Gastroesophageal sphincter (tissue), 4 donors: Measurements from ENCODE around the gene CD96. TPM values are rescaled to one million over a fixed set of nuclear protein-coding genes. Genes with fewer than 3 reads are reported as not detected.

ENCODE experiments used
- ATAC-seq: fragments of 150-250 bp; one replicate; pipeline ENCODE4 v1.9.1; 2016; ENCODE audit warnings: mild to moderate bottlenecking, moderate library complexity
- H3K27ac ChIP-seq, 4 donors: fragments of 200-600 bp; sonication (generic) in 3 of 4; 1 replicate in 3 of 4; 2 replicates in 1 of 4; pipeline ENCODE4 v1.5.1; 2016 to 2019
- H3K27me3 ChIP-seq: fragments of 200-600 bp; sonication (generic); one replicate; pipeline ENCODE4 v1.5.1; 2019
- H3K36me3 ChIP-seq, 2 donors: fragments of 200-600 bp; sonication (generic); one replicate each; pipeline ENCODE4 v1.5.1; 2019; ENCODE audit warnings: control low read depth in 1 of 2
- H3K4me1 ChIP-seq, 3 donors: fragments of 200-600 bp; sonication (generic); 1 replicate in 2 of 3; 2 replicates in 1 of 3; pipeline ENCODE4 v1.5.1; 2016 to 2019; ENCODE audit warnings: control low read depth in 2 of 3
- H3K4me3 ChIP-seq, 2 donors: fragments of 200-600 bp; sonication (generic); one replicate each; pipeline ENCODE4 v1.5.1; 2019; ENCODE audit warnings: mild to moderate bottlenecking in 1 of 2, moderate library complexity in 1 of 2
- H3K9me3 ChIP-seq, 3 donors: fragments of 200-600 bp; sonication (generic); one replicate each; pipeline ENCODE4 v1.5.1; 2017 to 2019; ENCODE audit warnings: control low read depth in 2 of 3
- EP300 ChIP-seq: sonication (generic); formaldehyde crosslinking; IDR thresholded peaks from one replicate; pipeline ENCODE4 v1.6.1; 2017; ENCODE audit warnings: antibody characterized with exemption, mild to moderate bottlenecking
- POLR2A ChIP-seq, 2 donors: fragments of 450-650 bp; IDR thresholded peaks; one replicate each; pipeline ENCODE4 v1.6.1; 2017; ENCODE audit warnings: antibody characterized with exemption in 2 of 2, mild to moderate bottlenecking in 2 of 2, moderate library complexity in 1 of 2
- POLR2AphosphoS5 ChIP-seq: sonication (generic); formaldehyde crosslinking; IDR thresholded peaks from one replicate; pipeline ENCODE4 v1.6.1; 2017; ENCODE audit warnings: antibody characterized with exemption
- WGBS, 2 donors: methylation state at CpG; one replicate each; pipeline ENCODE4 v1.1.5; 2018; ENCODE audit warnings: low coverage in 1 of 2; 5-methylcytosine and 5-hydroxymethylcytosine counted together
- total RNA-seq, 4 donors: library from RNA; depleted of rRNA; stranded (reverse); fragments of >200 nt; gene quantifications; one replicate each; pipeline ENCODE4 v1.1.0, GENCODE V29; 2016
- TF ChIP-seq, protein P1 (sequence below), 4 experiments: fragments of 200-600 bp in 2 of 4; fragments of 450-650 bp in 2 of 4; sonication (generic) in 1 of 4; IDR thresholded peaks; one replicate each; pipeline ENCODE4 v1.5.1; 2017 to 2019; ENCODE audit warnings: antibody characterized with exemption in 4 of 4, mild to moderate bottlenecking in 2 of 4, moderate library complexity in 2 of 4

CD96 gene
- total RNA-seq, 4 donors from 2014 or later = 0.19 to 1.2 (median 1.0) TPM

DNA sequence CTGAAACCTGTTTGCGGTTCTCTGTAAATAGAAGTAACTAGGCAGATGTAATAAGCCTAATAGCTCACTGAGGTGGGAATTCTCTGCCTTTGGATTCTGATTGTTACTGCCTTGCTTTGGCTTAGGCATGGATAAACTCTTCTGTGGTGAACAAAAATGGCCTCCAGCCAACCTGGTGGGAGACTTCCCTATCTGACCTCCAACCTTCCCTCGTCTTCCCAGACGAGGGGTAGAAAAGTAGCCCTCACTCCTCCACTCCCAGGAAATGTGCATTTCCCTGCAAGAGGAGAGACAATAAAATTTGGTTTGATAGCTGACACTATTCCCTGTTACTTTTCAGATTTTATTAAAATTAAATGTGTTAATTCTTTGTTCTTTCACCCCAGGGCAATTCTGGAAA, 606 bp upstream of the CD96 start:
- H3K4me3 ChIP-seq = no peak overlapping the region
- no peak for ATAC-seq
- no peaks in the 10 kb centered on the region for H3K9me3 ChIP-seq
- H3K27ac ChIP-seq = no peak overlapping the region
- TF ChIP-seq POLR2A (IDR thresholded peaks at IDR 0.05) = no peak
- no peak for TF ChIP-seq POLR2AphosphoS5
- TF ChIP-seq, protein P1, sequence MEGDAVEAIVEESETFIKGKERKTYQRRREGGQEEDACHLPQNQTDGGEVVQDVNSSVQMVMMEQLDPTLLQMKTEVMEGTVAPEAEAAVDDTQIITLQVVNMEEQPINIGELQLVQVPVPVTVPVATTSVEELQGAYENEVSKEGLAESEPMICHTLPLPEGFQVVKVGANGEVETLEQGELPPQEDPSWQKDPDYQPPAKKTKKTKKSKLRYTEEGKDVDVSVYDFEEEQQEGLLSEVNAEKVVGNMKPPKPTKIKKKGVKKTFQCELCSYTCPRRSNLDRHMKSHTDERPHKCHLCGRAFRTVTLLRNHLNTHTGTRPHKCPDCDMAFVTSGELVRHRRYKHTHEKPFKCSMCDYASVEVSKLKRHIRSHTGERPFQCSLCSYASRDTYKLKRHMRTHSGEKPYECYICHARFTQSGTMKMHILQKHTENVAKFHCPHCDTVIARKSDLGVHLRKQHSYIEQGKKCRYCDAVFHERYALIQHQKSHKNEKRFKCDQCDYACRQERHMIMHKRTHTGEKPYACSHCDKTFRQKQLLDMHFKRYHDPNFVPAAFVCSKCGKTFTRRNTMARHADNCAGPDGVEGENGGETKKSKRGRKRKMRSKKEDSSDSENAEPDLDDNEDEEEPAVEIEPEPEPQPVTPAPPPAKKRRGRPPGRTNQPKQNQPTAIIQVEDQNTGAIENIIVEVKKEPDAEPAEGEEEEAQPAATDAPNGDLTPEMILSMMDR (IDR thresholded peaks at IDR 0.05) = no peak
- TF ChIP-seq EP300 = no peak
- H3K4me1 ChIP-seq = no peaks in the 10 kb centered on the region
- WGBS, 2 donors = 54 to 100% methylated on average over 1 to 3 of the region's 3 CpGs
- H3K36me3 ChIP-seq = no peaks in the 10 kb centered on the region
- no peaks in the 10 kb centered on the region for H3K27me3 ChIP-seq

DNA sequence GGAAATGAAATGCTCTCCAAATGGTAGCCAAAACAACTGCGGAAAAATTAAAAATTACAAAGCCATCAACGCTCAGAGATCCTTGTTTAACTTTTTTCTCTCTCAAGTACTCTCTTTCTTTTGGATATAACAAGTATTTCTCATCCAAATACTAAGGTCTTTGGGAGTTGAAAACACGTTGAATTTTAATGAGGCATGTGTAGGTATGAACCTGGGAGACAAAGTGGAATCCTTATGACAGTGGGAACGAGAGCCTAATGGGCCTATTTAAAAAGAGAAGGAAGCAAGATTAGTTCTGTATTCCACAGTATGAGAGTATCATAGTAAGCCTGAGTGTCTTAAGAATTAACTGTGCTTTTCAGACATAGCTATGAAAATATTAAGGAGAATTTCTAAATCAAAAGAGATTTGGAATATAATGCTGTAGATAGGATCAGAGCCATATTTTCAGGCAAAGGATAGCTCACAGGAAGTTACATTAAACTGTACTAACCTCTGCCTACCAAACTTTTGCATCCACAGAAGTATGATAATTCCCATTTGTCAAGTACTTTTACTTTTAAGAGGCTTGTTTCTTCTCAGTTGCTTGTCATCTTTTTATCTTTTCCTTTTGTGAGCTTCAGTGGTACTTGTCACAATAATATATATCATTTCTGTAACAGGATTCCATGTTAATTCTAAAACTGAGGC, 759 bp downstream of the CD96 start:
- no peak overlapping the region for H3K4me3 ChIP-seq
- H3K9me3 ChIP-seq = no peaks in the 10 kb centered on the region
- TF ChIP-seq, protein P1 (IDR thresholded peaks at IDR 0.05) = no peak
- no peak for TF ChIP-seq EP300
- TF ChIP-seq POLR2AphosphoS5 = no peak
- TF ChIP-seq POLR2A (IDR thresholded peaks at IDR 0.05) = no peak
- H3K27me3 ChIP-seq = no peaks in the 10 kb centered on the region
- WGBS, 2 donors = 94 to 96% methylated on average over 4 of the region's 4 CpGs
- no peak for ATAC-seq
- no peak overlapping the region for H3K27ac ChIP-seq
- no peaks in the 10 kb centered on the region for H3K36me3 ChIP-seq
- H3K4me1 ChIP-seq = no peaks in the 10 kb centered on the region

DNA sequence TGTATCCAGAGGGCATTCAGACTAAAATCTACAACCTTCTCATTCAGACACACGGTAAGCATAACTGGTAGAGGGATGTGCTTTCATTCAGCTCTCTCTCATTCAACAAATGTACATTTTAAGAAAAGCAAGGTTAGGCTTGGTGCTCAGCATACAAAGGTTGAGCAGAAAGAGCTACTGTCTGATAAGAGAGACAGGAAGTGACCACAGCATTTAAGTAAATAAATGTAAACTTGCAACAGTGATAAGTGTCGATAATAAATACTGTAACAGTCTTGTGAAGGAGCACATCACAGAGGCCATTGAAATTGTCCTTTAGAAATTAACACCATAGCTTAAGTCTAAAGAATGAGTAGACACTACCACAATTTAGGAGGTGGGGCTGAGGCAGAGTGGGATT, 3.4 kb downstream of the CD96 start:
- Histone ChIP-seq H3K27me3 (no peaks in the 10 kb centered on the region), H3K4me3 (no peak overlapping the region), H3K9me3 (no peaks in the 10 kb centered on the region), H3K27ac (no peak overlapping the region), H3K4me1 (no peaks in the 10 kb centered on the region), H3K36me3 (no peaks in the 10 kb centered on the region)
- no peak for ATAC-seq
- WGBS, 2 donors = 56 to 78% methylated on average over 2 of the region's 2 CpGs
- TF ChIP-seq EP300 (no peak), POLR2A (IDR thresholded peaks at IDR 0.05) (no peak), POLR2AphosphoS5 (no peak)
- TF ChIP-seq, protein P1 (IDR thresholded peaks at IDR 0.05) = no peak

DNA sequence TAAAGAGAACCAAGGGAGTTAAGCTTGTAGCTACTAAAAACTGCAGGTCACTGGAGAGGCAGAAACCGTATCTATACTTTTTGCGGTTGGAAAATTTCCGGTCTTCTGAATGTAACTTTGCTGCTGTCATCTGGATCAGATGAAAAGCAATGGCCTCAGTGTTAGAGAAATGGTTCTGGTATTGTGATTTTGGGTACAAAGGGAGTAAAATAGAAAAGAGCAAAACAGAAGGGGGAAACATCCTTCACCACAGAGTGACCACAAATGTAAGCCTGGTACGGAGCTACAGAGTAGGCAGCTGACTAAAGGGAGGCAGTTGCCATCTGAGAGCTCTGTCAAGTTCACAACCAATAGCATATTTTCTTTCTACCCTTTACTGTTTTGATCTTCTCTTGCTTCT, 5.6 kb downstream of the CD96 start:
- Histone ChIP-seq H3K27ac (no peak overlapping the region), H3K4me1 (no peaks in the 10 kb centered on the region), H3K36me3 (no peaks in the 10 kb centered on the region), H3K9me3 (no peaks in the 10 kb centered on the region), H3K4me3 (no peak overlapping the region), H3K27me3 (no peaks in the 10 kb centered on the region)
- WGBS, 2 donors = 72 to 95% methylated on average over 4 of the region's 4 CpGs
- ATAC-seq = no peak
- TF ChIP-seq, protein P1 (IDR thresholded peaks at IDR 0.05) = no peak
- TF ChIP-seq EP300 (no peak), POLR2AphosphoS5 (no peak), POLR2A (IDR thresholded peaks at IDR 0.05) (no peak)

DNA sequence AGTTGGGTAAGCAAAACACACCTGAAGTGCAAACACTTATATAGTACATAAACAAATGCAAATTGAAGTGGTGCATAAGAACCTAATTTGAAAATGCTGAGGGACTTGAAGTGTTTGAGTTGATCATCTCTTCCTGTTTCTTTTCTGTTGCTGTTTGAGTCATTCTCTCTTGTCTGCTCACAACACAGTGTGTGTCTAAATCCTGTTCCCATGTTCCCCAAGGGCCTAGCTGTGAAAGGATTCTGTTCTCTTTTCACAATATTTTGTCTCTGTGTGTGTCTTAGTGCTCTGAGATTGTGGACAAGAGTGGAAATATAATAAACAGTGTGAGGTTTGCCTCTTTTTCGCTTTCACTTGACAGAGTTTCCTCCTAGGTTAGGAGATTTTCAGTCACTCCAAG, 6.1 kb downstream of the CD96 start:
- no peak for ATAC-seq
- WGBS, 2 donors = 75 to 89% methylated on average over 1 of the region's 1 CpG
- H3K27ac ChIP-seq = no peak overlapping the region
- no peak overlapping the region for H3K4me3 ChIP-seq
- no peaks in the 10 kb centered on the region for H3K9me3 ChIP-seq
- TF ChIP-seq, protein P1 (IDR thresholded peaks at IDR 0.05) = no peak
- TF ChIP-seq POLR2AphosphoS5 (no peak), POLR2A (IDR thresholded peaks at IDR 0.05) (no peak), EP300 (no peak)
- H3K36me3 ChIP-seq = no peaks in the 10 kb centered on the region
- no peaks in the 10 kb centered on the region for H3K4me1 ChIP-seq
- H3K27me3 ChIP-seq = no peaks in the 10 kb centered on the region
